Measurements from ENCODE around the gene MRPL14.

GRCh38 chr6:44096612-44097011 is 30.6 kb downstream of the MRPL14 start:
- TF ChIP-seq CTCF (IDR thresholded peaks at IDR 0.05 in 4 of 5, conservative IDR thresholded peaks at IDR 0.05 in 1 of 5), result peak; percentile 83 to 88 (median 86)
- no peak for TF ChIP-seq POLR2A (IDR thresholded peaks at IDR 0.05)

Measured in gastrocnemius medialis (tissue), 4 donors.